Parathyroid adenoma (tissue), 2 donors: ENCODE data around the gene ZNF507.

Source experiments
- H2AFZ ChIP-seq: fragments of 300-600 bp; sonication (generic); one replicate; pipeline ENCODE4 v1.7.0; 2017; ENCODE audit warnings: antibody characterized with exemption, mild to moderate bottlenecking
- H3K27ac ChIP-seq: fragments of 300-600 bp; sonication (generic); one replicate; pipeline ENCODE4 v1.7.0; 2017
- H3K27me3 ChIP-seq: fragments of 300-600 bp; sonication (generic); one replicate; pipeline ENCODE4 v1.7.0; 2017; ENCODE audit warnings: low read length; ENCODE audit not compliant: control insufficient read depth, insufficient read depth
- H3K36me3 ChIP-seq: fragments of 300-600 bp; sonication (generic); one replicate; pipeline ENCODE4 v1.7.0; 2017; ENCODE audit warnings: low read length; ENCODE audit not compliant: control insufficient read depth, insufficient read depth
- H3K4me1 ChIP-seq: fragments of 300-600 bp; sonication (generic); one replicate; pipeline ENCODE4 v1.7.0; 2017; ENCODE audit warnings: control low read depth
- H3K4me2 ChIP-seq: fragments of 300-600 bp; sonication (generic); one replicate; pipeline ENCODE4 v1.7.0; 2017; ENCODE audit warnings: low read length
- H3K4me3 ChIP-seq: fragments of 300-600 bp; sonication (generic); one replicate; pipeline ENCODE4 v1.7.0; 2017; ENCODE audit warnings: low read depth, low read length
- H3K79me2 ChIP-seq: fragments of 300-600 bp; sonication (generic); one replicate; pipeline ENCODE4 v1.7.0; 2017; ENCODE audit warnings: control low read depth
- H3K9ac ChIP-seq: fragments of 300-600 bp; sonication (generic); one replicate; pipeline ENCODE4 v1.7.0; 2017; ENCODE audit warnings: mild to moderate bottlenecking
- H3K9me3 ChIP-seq: fragments of 300-600 bp; sonication (generic); one replicate; pipeline ENCODE4 v1.7.0; 2017; ENCODE audit warnings: low read length; ENCODE audit not compliant: control insufficient read depth
- CTCF ChIP-seq: fragments of 300-600 bp; sonication (generic); IDR thresholded peaks from one replicate; pipeline ENCODE4 v1.7.0; 2017; ENCODE audit warnings: antibody characterized with exemption, mild to moderate bottlenecking
- donor health status: primary hyperparathyroidism.

ZNF507 gene

GRCh38 chr19:32346901-32347300, 1.5 kb downstream of the ZNF507 start:
- Histone ChIP-seq H2AFZ (no peak overlapping the region), H3K36me3 (no peaks in the 10 kb centered on the region), H3K27me3 (no peaks in the 10 kb centered on the region), H3K79me2 (peaks cover 23% of the 10 kb centered on the region), H3K4me1 (no peaks in the 10 kb centered on the region), H3K4me3 (peak overlapping the region; percentile 66), H3K9me3 (no peaks in the 10 kb centered on the region), H3K27ac (no peak overlapping the region), H3K9ac (no peak overlapping the region), H3K4me2 (peak overlapping the region; percentile 85)
- TF ChIP-seq CTCF, result no peak

- Histone ChIP-seq H3K79me2 (peaks cover 23% of the 10 kb centered on the region), H3K4me3 (no peak overlapping the region), H3K4me1 (no peaks in the 10 kb centered on the region), H3K27ac (no peak overlapping the region), H2AFZ (no peak overlapping the region), H3K4me2 (no peak overlapping the region), H3K27me3 (no peaks in the 10 kb centered on the region), H3K9ac (no peak overlapping the region), H3K9me3 (no peaks in the 10 kb centered on the region), H3K36me3 (no peaks in the 10 kb centered on the region)
- no peak for TF ChIP-seq CTCF
These were observed 2.2 kb downstream of the ZNF507 start for GRCh38 chr19:32347573-32347972.

- no peaks in the 10 kb centered on the region for H3K9me3 ChIP-seq
- H2AFZ ChIP-seq, result no peak overlapping the region
- H3K27me3 ChIP-seq, result no peaks in the 10 kb centered on the region
- no peaks in the 10 kb centered on the region for H3K36me3 ChIP-seq
- H3K79me2 ChIP-seq, result peaks cover 29% of the 10 kb centered on the region
- no peak for TF ChIP-seq CTCF
- no peak overlapping the region for H3K27ac ChIP-seq
- H3K4me1 ChIP-seq, result no peaks in the 10 kb centered on the region
- H3K9ac ChIP-seq, result no peak overlapping the region
- H3K4me3 ChIP-seq, result no peak overlapping the region
- no peak overlapping the region for H3K4me2 ChIP-seq
These were observed 3.6 kb downstream of the ZNF507 start for GRCh38 chr19:32349051-32349450.

GRCh38 chr19:32349724-32350470, 4.5 kb downstream of the ZNF507 start:
- no peaks in the 10 kb centered on the region for H3K9me3 ChIP-seq
- no peak overlapping the region for H3K27ac ChIP-seq
- H3K4me3 ChIP-seq, result no peak overlapping the region
- H3K27me3 ChIP-seq, result no peaks in the 10 kb centered on the region
- H3K9ac ChIP-seq, result no peak overlapping the region
- no peak overlapping the region for H3K4me2 ChIP-seq
- no peaks in the 10 kb centered on the region for H3K4me1 ChIP-seq
- H3K79me2 ChIP-seq, result peaks cover 36% of the 10 kb centered on the region
- H2AFZ ChIP-seq, result no peak overlapping the region
- H3K36me3 ChIP-seq, result no peaks in the 10 kb centered on the region
- TF ChIP-seq CTCF, result no peak

- TF ChIP-seq CTCF, result no peak
These were observed 5.1 kb downstream of the ZNF507 start for GRCh38 chr19:32350471-32350865.

More at GRCh38 chr19:32350471-32350865, 5.1 kb downstream of the ZNF507 start:
- peaks cover 2% of the 10 kb centered on the region for H3K4me1 ChIP-seq
- H3K9ac ChIP-seq, result no peak overlapping the region
- H3K79me2 ChIP-seq, result peaks cover 39% of the 10 kb centered on the region
- no peak overlapping the region for H3K27ac ChIP-seq
- no peak overlapping the region for H3K4me3 ChIP-seq
- no peaks in the 10 kb centered on the region for H3K27me3 ChIP-seq
- no peaks in the 10 kb centered on the region for H3K9me3 ChIP-seq
- H3K4me2 ChIP-seq, result no peak overlapping the region
- H3K36me3 ChIP-seq, result no peaks in the 10 kb centered on the region
- no peak overlapping the region for H2AFZ ChIP-seq
